Tibial artery (tissue), 4 donors: Measurements from ENCODE around the gene CCAR1.
A peak's percentile ranks its signal among the peaks of the same experiment; 100 is the strongest.
"Not testable (repeated sequence)": the region's sequence is repeated elsewhere in the genome, so short reads cannot be mapped to it uniquely, and the experiment has no call there.

Source experiments
- DNase-seq, 2 donors: peaks; one replicate each; pipeline ENCODE4 v3.0.0-alpha.2; 2019
- H3K27ac ChIP-seq, 2 donors: fragments of 200-600 bp; sonication (generic) in 1 of 2; 1 replicate in 1 of 2; 2 replicates in 1 of 2; pipeline ENCODE4 v1.5.1; 2018 to 2019; ENCODE audit warnings: mild to moderate bottlenecking in 1 of 2
- H3K27me3 ChIP-seq, 2 donors: fragments of 200-600 bp; sonication (generic) in 1 of 2; one replicate each; pipeline versions ENCODE4 v1.5.1 to v1.6.0; 2016 to 2019
- H3K36me3 ChIP-seq, 3 donors: fragments of 200-600 bp; sonication (generic) in 2 of 3; one replicate each; pipeline ENCODE4 v1.5.1; 2016 to 2019; ENCODE audit warnings: mild to moderate bottlenecking in 2 of 3
- H3K4me1 ChIP-seq, 4 donors: fragments of 200-600 bp; sonication (generic) in 2 of 4; 1 replicate in 3 of 4; 2 replicates in 1 of 4; pipeline ENCODE4 v1.5.1; 2016 to 2019
- H3K4me3 ChIP-seq, 2 donors: fragments of 200-600 bp; sonication (generic) in 1 of 2; 1 replicate in 1 of 2; 2 replicates in 1 of 2; pipeline ENCODE4 v1.5.1; 2018 to 2019; ENCODE audit warnings: mild to moderate bottlenecking in 2 of 2
- H3K9me3 ChIP-seq, 3 donors: fragments of 200-600 bp; sonication (generic) in 1 of 3; one replicate each; pipeline ENCODE4 v1.5.1; 2016 to 2019
- intact Hi-C: fragments of 100-400 bp; cut with DNase I; formaldehyde crosslinking; loops from one replicate; pipeline ENCODE4 v1.15.0; 2023; ENCODE audit warnings: low total_unique reads
- TF ChIP-seq, protein P1 (sequence below), 2 experiments: fragments of 200-600 bp in 1 of 2; fragments of 450-650 bp in 1 of 2; IDR thresholded peaks; one replicate each; pipeline ENCODE4 v1.5.1; 2017 to 2019; ENCODE audit warnings: antibody characterized with exemption in 2 of 2, mild to moderate bottlenecking in 1 of 2, moderate library complexity in 1 of 2

Gene CCAR1

DNA sequence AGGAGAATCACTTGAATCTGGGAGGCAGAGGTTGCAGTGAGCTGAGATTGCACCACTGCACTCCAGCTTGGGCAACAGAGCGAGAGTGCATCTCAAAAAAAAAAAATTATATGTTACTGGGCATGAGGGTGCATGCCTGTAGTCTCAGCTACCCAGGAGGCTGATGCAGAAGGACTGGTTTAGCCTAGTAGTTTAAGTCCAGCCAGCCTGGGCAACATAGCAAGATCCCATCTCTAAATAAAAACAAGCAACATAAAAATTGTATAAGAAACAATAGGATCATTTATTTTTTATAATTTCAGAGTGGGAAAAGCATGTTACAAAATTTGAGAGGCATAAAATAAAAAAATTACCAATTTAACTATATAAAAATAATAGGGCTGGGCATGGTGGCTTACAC is 15.5 kb upstream of the CCAR1 start:
- Histone ChIP-seq H3K27me3 (no peaks in the 10 kb centered on the region), H3K27ac (no peak overlapping the region), H3K9me3 (no peaks in the 10 kb centered on the region), H3K36me3 (no peaks in the 10 kb centered on the region), H3K4me3 (no peak overlapping the region), H3K4me1 (no peaks in the 10 kb centered on the region)
- no peak for DNase-seq
- TF ChIP-seq, protein P1, sequence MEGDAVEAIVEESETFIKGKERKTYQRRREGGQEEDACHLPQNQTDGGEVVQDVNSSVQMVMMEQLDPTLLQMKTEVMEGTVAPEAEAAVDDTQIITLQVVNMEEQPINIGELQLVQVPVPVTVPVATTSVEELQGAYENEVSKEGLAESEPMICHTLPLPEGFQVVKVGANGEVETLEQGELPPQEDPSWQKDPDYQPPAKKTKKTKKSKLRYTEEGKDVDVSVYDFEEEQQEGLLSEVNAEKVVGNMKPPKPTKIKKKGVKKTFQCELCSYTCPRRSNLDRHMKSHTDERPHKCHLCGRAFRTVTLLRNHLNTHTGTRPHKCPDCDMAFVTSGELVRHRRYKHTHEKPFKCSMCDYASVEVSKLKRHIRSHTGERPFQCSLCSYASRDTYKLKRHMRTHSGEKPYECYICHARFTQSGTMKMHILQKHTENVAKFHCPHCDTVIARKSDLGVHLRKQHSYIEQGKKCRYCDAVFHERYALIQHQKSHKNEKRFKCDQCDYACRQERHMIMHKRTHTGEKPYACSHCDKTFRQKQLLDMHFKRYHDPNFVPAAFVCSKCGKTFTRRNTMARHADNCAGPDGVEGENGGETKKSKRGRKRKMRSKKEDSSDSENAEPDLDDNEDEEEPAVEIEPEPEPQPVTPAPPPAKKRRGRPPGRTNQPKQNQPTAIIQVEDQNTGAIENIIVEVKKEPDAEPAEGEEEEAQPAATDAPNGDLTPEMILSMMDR (IDR thresholded peaks at IDR 0.05), result no peak
- intact Hi-C loops, result no loop called here

DNA sequence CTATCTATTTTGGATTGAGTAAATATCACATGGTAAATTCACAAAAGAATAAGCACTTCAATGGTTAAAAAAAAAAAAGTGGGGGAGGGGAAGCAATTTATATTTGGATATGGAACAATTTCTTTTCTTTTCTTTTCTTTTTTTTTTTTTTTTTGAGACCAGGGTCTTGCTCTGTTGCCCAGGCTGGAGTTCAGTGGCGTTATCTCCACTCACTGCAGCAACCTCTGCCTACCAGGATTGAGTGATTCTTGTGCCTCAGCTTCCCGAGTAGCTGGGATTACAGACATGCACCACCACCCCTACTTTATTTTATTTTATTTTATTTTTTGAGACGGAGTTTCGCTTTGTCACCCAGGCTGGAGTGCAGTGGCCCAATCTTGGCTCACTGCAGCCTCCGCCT is 12.1 kb upstream of the CCAR1 start:
- H3K27ac ChIP-seq, DNase-seq, H3K4me3 ChIP-seq, H3K4me1 ChIP-seq, intact Hi-C loops, H3K36me3 ChIP-seq, H3K9me3 ChIP-seq, H3K27me3 ChIP-seq: not testable (repeated sequence)

DNA sequence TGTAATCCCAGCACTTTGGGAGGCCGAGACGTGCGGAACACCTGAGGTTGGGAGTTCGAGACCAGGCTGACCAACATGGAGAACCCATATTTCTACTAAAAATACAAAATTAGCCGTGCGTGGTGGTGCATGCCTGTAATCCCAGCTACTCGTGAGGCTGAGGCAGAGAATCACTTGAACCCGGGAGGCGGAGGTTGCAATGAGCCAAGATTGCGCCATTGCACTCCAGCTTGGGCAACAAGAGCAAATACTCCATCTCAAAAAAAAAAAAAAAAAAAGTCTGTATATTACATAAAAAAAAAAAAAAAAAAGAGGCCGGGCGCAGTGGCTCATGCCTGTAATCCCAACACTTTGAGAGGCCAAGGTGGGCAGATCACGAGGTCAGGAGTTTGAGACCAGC is 8.0 kb upstream of the CCAR1 start:
- H3K4me3 ChIP-seq, DNase-seq, intact Hi-C loops: not testable (repeated sequence)

DNA sequence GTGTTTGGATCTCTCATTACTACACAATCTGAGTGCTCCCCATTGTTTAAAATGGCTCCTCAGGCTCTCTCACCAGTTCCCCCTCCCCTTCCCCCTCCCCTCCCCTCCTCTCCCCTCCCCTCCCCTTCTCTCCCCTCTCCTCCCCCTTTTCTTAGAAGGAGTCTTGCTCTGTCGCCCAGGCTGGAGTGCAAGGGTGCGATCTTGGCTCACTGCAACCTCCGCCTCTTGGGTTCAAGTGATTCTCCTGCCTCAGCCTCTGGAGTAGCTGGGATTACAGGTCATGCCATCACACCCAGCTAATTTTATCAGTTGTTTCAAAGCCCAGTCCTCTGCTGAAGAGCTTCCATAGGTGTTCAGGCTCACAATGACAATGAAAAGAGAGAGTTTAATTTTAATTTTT is 3.6 kb upstream of the CCAR1 start:
- no peak overlapping the region for H3K27ac ChIP-seq
- no peak for DNase-seq
- no peak overlapping the region for H3K4me3 ChIP-seq
- H3K36me3 ChIP-seq, result no peaks in the 10 kb centered on the region
- H3K4me1 ChIP-seq, result peaks cover 0 to 5% (median 1%) of the 10 kb centered on the region in 4 donors
- H3K9me3 ChIP-seq, result no peaks in the 10 kb centered on the region
- TF ChIP-seq, protein P1 (IDR thresholded peaks at IDR 0.05), result no peak
- intact Hi-C loops, result loop anchor here (5.0 kb wide), 1 partner anchor 170 kb away; no protein-coding TSS in a partner anchor
- no peaks in the 10 kb centered on the region for H3K27me3 ChIP-seq

More for the DNA sequence above, 8.0 kb upstream of the CCAR1 start:
- H3K9me3 ChIP-seq, H3K27me3 ChIP-seq, H3K4me1 ChIP-seq, H3K36me3 ChIP-seq, H3K27ac ChIP-seq: not testable (repeated sequence)

DNA sequence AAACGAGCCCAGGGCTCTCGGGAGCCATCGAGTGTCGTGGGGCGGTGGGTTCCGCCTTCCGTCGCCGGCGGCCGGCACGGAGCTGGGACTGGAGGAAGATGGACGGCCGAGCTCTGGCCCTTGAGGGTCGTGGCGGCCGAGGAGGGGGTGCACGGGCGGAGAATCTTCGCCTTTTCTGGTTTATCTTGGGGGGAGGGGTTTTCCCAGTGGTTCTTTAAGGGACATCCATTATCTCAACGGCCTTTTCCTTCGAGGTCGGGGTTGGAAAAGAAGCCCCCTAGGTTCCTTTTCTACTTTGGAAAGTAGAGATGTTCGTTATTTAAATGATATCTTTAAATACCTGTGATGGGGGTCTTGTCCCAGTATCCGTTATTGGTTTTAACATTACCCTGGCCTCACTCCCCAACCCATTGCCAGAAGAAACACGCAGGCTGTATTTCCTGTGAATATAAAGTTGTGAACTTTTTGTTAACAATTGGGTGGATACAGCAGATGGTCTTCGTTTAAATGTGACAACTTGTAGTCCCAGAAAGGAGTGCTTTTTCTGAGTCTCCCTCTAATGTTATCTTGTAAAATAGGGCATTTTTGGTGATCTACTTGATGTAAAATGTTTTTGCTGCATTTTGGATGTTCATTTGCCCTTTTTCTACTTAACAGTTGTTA is 765 bp downstream of the CCAR1 start:
- Histone ChIP-seq H3K4me1 (peaks cover 0 to 13% (median 6%) of the 10 kb centered on the region in 4 donors), H3K36me3 (peaks cover 20 to 35% (median 30%) of the 10 kb centered on the region in 3 donors), H3K27ac (peak overlapping the region; percentile 96), H3K9me3 (no peaks in the 10 kb centered on the region), H3K27me3 (no peaks in the 10 kb centered on the region), H3K4me3 (peak overlapping the region; percentile 96 to 99)
- TF ChIP-seq, protein P1 (IDR thresholded peaks at IDR 0.05), result no peak
- intact Hi-C loops, result no loop called here
- peak; percentile 23 to 67 for DNase-seq

DNA sequence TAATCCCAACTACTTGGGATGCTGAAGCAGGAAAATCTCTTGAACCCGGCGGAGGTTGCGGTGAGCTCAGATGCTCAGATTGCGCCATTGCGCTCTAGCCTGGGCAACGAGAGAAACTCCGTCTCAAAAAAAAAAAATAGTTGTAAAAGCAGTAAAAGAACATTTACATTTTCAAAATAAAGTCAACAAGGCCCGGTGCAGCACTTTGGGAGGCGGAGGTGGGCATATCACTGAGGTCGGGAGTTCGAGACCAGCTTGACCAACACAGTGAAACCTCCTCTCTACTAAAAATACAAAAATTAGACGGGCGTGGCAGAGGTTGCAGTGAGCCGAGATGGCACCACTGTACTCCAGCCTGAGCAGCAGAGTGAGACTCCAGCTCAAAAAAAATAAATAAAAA is 4.0 kb downstream of the CCAR1 start:
- no peaks in the 10 kb centered on the region for H3K9me3 ChIP-seq
- no peak for DNase-seq
- intact Hi-C loops, result no loop called here
- H3K4me1 ChIP-seq, result peaks cover 0 to 13% (median 6%) of the 10 kb centered on the region in 4 donors
- no peak overlapping the region for H3K4me3 ChIP-seq
- H3K27me3 ChIP-seq, result no peaks in the 10 kb centered on the region
- no peak overlapping the region for H3K27ac ChIP-seq
- TF ChIP-seq, protein P1 (IDR thresholded peaks at IDR 0.05), result no peak
- H3K36me3 ChIP-seq, result peaks cover 28 to 63% (median 49%) of the 10 kb centered on the region in 3 donors
